GM19467 (cell line): ENCODE measurements around the gene HIRIP3.
"Not testable (repeated sequence)": the region's sequence is repeated elsewhere in the genome, so short reads cannot be mapped to it uniquely, and the experiment has no call there.

ENCODE experiments used
- ATAC-seq: cut with Tn5 transposase; IDR thresholded peaks from one replicate; pipeline ENCODE4 v1.9.1; 2021; ENCODE audit warnings: mild to moderate bottlenecking, moderate library complexity; ENCODE audit not compliant: unreplicated experiment

The HIRIP3 gene

DNA sequence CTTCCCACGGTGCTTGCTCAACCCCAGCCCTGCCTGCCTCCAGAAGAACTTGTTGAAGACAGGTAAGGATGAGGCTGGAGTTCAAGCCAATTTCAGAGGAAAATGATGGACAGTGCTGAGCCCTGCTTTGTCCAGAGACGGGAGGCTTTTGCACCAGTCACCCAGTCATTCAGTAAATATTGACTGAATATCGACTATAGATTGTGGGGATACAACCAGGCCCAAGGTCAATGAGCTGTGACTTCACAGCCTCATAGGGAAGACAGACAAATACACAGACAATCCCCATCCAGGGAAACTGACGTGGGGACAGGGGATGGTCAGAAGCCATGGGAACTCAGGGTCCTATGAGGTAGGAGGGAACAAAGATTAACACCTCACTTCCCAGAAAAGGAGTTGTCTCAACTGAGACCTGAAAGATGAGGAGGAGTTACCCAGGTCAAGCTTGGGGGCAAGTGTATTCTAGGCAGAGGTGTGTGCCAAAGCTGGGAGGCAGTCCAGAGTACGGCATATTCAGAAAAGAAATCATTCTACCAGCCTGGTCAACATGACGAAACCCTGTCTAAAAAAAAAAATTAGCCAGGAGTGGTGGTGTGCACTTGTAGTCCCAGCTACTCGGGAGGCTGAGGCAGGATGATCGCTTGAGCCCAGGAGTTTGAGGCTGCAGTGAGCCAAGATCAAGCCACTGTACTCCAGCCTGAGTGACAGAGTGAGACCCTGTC, 21.3 kb upstream of the HIRIP3 start:
- ATAC-seq, result no peak

DNA sequence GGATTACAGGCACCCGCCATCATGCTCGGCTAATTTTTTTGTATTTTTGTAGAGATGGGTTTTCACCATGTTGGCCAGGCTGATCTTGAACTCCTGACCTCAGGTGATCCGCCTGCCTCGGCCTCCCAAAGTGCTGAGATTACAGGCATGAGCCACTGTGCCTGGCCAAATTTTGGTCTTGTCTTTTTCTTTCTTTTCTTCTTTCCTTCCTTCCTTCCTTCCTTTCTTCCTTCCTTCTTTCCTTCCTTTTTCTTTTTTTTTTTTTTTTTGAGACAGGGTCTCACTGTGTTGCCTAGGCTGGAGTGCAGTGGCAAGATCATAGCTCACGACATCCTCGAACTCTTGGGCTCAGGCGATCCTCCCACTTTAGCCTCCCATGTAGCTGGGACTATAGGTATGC, 20.0 kb upstream of the HIRIP3 start:
- ATAC-seq, result not testable (repeated sequence)

DNA sequence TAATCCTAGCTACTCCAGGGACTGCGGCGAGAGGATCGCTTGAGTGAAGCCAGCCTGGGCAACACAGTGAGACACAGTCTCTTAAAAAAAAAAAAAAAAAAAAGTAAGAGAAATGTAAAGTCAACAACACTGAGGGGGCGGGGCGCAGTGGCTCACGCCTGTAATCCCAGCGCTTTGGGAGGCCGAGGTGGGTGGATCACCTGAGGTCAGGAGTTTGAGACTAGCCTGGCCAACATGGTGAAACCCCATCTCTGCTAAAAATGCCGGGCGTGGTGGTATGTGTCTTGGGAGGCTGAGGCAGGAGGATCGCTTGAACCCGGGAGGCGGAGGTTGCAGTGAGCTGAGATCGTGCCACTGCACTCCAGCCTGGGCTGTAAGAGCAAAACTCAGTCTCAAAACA, 17.2 kb upstream of the HIRIP3 start:
- ATAC-seq, result not testable (repeated sequence)

DNA sequence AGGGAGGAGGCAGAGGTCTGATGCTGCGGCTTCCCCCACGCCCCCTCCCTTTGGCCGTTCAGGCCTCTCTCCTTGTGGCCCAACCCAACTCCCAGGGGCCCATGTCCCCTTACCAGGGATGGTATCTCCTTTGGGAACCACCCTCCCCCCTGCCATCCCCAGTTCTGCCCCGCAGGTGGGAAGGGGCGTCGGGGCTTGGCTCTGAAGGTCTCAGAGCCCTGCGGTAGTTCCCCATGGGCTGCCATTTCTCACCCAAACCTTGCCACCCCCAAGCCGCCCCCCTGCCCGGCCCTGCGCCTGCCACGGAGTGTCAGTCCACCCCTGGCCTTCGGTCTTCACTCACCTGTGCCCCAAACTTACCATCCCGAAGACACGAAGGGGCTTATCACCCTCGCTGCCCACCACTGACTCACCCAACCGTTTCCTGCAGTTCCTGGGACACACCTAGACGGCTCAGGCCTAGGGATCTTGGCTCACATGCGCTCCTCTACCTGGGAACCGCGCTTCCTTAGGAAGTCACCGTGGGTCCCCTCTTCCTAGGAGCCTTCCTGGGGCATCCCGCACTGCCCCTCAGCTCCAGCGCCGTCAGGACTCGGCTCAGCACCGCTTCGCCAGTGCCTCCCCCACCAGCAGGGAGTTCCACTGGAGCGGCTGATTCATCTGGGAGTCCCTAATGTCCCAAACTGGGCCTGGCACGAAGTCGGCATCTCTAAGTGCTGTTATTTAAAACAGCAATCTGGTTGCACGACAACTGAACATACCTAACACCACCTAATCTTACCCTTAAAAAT, 16.5 kb upstream of the HIRIP3 start:
- no peak for ATAC-seq

DNA sequence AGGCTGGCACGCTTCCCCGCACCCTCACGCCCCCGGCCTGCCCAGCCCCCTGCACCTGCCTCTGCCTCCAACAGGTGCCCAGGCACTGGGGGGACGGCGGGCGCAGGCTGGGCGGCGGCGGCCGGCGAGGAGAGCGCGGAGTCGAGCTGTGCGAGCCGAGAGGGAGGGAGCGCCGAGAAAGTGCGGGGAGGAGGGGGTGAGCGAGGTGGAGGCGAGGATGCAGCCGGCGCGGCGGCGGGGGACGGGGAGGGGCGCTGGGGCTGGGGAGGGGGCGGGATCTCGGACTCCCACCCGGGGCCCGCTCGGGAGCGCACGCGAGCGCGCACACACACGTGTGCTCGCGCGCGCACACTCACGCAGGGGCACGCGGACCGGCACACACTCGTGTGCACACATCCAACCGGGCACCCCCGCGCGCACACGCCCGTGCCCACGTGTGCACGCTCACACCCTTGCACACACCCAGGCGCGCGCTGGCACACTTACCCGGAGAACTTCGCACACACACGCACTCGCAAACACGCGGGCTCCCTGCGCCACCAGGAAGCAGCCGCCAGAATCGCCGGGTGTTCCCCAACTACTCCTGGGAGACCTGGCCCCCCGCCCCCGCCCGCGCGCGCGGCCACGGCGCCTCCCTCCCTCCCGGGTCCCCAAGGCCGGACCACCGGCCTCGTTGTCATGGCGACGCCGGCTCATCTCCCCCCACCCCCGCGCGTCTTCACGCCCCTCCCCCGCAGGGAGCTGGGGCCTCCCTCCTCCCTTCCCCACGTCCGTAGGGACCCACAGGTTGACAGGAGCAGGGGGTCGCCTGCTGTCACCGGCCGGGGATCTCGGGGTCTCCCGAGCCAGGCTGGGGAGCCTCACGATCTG, 15.7 kb upstream of the HIRIP3 start, which contains the start of gene DOC2A:
DOC2A (minus strand) TSS at position 184 of the 870 bp plus-strand sequence. CDS start 805 bp downstream, outside the sequence.
- ATAC-seq, result no peak

DNA sequence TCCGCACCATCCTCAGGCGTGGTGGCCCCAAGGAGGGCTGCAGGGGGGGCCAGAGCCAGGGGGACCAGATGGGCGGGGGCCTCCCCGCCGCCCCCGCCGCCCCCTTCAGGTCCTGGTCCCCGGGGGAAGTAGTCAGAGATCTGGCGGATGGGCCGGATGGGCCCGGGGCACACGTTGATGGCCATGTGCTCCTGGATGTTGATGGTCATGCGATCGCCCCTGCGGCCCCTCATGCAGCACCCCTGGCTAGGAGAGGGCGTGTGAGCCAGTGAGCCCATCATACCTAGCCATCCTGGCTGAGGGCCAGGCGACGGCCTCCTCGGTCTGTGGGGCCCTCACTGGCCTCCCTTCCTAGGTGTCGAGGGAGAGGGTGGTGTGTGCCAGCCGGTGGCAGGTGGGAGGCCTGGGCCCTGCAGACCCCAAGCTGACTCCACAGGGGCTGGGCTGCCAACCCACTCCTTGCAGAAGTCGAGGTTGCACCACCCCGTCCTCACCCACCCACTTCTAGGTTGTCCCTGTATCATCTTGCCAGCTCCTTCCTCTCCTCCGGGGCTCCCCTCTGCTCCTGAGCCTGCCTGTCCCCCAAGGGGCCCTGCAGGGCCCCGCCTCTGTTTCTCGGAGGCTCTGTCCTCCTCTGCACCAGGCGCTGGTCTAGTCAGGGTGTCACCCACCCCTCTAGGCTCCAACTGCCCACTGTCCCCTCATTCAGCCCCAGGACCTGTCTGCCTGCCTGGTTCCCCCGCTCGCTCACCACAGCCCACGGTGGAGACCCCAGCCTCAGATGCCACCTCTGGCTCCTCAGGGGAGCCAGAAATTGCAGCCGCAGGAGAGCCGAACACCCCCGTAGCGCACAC, 14.8 kb upstream of the HIRIP3 start:
- ATAC-seq, result no peak

DNA sequence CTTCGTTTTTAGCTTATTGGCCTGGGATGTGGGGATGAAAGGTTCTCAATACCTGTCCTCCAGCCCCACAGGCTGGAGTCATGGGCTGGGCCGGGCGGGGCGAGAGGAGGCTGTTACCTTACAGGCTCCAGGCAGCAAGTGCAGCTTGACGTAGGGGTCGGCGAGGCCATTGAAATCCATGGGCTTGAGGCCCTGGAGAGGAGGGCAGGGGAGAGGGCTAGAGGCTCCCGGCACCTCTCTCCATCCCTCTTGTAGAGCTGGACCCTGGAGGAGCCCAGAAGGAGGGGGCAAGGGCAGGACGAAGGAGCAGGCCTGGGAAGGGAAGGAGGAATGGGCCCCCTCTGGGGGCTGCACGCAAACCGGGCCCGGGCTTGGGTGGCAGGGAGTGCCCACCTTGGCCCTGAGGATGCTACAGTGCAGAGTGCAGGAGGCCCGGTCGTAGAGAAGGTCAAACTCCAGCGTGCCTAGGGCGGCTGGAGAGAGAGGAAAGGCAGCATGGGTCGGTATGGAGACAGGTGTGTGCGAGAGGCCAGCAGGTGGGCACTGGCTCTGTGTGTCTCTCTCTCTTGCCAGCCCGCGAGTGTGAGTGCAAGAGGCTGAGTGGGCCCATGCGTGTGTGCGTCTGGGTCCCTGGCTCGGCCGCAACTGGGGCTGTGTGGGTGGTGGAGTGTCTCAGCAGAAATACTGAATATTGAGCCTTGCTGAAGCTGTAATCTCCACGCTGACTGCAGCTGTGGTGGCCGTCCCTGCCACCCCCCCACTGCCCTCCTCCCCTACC, 13.9 kb upstream of the HIRIP3 start:
- ATAC-seq, result no peak

DNA sequence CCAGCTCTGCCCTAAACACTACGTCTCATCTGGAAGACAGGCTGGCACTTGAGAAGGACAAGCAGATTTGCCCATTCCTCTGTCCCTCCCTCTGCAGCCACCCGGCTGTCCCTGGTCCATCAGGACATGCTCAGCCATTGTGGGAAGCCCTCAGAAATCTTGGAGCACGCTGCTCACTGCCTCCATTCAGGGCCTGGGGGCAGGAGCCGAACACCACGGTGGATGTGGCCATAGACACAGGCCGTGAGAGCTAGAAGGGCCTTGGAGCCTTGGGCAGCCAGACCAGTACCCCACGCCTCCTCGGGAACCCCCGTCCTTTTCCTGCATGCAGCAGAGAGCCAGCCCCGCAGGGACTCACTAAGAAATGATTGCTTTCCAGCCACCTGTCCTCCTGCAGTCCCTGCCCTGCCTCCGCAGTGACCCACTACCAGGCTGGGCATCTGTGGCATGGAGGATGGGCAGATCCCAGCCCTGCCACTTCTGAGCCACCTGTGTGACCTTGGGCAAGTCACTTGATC, 12.0 kb upstream of the HIRIP3 start:
- no peak for ATAC-seq

DNA sequence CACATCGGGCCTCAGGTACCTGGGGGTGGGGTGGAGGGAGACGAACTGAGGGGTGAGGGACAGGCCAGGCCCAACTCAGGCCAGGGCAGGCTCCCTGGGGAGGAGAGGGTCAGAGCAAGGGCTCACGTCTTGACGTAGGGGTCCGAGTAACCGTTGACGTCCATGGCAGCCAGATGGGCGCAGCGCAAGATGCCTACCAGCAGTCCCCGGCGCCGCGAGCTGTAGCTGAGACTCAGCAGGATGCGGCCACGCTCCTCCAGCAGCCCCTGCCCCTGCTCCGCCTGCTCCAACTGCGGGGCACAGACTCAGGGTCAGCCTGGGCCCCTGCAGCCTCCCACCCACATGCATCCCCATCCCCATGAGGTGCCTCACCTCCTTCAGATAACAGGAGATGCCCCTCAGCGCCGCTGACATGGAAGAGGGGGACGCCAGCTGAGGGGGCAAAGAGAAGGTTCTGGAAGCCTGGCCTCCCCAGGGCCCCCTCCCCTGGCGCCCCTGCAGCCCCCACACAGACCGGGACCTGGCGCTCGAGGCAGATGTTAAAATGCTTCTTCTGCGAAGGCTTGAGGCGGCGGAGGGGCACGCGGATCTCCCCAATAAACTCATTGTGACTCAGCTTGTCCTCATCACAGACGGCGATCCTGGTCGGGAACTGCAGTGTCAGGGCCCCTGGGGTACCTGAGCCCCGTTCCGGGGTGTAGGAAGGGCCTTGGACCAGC, 11.4 kb upstream of the HIRIP3 start:
- ATAC-seq, result no peak

DNA sequence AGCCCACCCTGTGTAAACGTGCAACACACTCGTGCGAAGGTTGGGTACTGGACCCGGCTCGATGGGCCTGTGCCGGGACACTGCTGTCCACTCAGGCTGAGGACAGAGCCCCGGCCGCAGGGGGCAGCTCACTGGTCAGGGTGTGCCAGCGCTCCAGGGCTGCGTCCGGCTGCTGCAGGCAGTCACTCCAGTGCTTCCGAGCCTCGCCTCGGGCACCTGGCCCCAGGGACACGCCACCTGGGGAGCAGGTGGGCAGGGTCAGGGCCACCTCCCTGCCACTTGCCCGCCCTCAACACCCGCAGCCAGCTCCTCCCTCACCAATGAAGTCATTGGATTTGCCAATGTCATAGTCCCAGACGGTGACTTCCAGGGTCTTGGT, 10.7 kb upstream of the HIRIP3 start:
- ATAC-seq, result no peak

DNA sequence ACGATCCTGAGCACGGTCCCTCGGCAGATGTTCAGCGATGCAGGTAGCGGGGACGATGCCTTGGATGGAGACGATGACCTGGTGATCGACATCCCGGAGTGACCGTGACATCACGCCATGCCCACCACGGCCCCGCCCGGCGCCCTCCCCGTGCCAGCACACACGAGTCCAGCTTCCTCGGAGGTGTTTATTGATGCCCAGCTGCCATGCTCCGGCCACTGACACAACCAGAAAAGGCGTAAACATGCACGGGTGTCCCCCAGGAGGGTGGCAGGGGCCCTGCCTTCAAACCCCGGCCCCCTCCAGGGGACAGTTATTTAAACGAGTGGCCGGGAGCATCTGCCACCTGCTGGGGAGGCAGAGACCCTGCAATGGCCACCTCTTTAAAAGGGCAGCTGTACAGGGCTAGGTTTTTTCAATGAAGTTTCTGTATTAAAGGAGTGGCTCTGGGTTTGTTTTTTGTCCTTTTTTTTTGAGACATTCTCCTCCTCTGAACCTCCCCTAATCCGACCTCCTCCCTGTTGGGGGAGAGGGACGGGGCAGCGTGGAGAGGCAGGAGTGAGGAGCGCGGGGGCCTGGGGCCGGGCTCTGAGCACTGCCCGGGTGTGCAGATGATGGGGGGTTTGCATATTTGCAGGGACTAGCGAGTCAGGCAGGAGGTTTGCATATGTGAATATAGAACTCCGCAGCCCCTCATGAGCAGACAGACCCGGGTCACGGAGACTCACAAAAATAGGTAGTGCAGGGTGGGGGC, 10.1 kb upstream of the HIRIP3 start:
- ATAC-seq, result no peak

DNA sequence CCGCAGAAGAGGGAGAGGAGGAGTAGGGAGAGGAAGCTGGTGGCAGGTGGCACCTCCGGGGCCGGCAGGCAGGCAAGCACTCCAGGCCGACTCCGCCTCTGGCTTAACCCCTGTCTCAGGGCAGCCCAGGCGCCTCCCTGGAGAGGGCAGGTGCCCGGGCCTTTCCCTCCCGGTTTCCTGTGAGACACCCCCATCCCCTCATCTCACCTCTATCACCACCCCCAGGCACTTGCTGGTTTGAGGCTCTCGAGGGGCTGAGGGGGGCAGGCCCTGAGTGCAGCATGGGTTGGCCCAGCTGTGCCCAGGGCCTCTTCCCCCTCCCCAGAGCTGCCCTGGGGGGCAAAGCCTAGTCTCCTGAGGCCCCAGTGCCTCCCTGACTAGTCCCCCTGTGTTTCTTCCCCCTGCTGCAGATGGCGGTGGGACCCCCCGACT, 9.4 kb upstream of the HIRIP3 start:
- no peak for ATAC-seq

DNA sequence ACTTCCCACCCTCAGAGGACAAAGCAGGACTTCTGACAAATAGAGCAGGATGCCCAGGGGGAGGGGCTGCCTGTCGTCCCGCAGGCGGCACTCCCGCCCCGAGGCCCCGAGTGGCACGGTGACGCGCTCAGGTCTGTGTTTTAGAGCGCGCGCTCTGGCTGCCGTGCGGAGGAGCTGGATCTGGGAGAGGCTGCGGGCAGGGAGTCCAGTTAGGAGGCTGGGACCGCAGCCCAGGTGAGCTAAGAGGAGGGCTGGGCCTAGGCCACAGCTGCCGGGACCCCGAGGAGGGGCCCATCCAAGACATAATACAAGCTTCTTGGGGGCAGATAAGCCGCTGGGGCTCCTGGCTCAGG, 9.0 kb upstream of the HIRIP3 start:
- no peak for ATAC-seq

DNA sequence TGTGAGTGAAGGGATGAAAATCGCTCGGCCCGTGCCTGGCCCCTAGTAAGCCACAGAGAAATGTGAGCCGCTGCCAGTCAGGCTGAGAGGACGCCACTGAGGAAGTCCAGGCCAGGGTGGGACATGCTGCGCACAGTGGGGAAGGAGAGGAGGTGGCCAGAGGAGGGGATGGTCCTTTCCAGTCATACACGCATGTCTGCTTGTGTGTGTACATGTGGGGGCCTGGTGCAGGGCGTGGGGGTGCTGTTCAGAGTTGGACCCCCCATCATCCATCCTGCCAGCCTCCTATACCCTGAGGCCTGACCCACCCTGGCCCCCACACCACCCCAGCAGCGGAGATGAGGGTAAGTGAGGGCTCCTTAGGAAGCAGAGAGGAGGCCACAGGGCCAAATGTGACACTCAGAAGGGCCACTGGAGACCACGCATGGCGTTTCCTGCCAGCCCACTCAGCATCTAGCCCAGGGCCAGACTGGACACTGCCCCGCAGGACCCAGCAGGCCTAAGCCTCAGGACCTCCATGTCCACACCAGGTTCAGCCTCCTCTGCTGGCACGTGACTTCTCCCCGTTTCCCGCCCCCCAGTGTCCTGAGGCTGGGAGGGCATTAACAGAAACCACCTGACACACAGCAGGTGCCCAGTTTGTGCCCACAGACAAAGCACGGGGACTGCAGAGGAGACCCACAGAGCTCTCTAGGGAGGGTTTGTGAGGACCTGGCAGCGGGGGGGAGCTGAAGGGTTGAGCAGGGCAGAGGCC, 8.4 kb upstream of the HIRIP3 start:
- no peak for ATAC-seq

DNA sequence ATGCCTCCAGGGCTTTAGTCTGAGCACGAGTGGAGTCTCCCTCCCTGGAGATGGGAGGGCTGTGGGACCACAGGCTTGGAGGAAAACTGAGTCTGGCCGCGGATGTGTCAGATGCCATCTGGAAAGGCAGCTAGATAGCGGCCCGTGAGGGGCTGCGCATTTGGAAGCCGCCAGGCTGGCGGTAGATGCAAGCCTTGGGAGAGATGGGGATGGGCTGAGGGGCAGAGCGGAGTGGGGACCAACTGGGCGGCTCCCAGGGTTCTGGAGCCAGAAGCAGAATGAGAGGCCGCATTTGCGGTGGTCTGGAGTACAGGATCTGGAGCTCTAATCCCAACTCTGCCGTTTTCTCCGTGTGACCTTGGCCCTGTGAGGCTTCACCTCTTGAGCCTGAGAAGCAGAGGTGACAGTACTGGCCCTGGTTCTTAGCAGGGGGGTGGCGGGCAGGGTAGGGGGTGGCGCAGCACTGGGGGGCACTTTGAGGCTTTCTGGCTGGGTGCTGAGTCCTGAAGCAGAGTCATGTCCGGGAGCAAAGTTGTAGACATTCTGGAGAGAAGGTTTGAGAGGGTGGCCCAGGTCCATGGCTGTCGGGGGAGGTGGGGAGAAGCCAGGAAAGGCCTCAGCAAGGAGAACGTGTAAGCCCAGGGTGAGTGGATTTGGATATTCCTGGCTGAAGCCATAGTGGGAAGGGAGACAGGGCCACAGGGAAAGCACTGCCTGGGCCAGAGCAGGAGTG, 7.4 kb upstream of the HIRIP3 start:
- ATAC-seq, result no peak

DNA sequence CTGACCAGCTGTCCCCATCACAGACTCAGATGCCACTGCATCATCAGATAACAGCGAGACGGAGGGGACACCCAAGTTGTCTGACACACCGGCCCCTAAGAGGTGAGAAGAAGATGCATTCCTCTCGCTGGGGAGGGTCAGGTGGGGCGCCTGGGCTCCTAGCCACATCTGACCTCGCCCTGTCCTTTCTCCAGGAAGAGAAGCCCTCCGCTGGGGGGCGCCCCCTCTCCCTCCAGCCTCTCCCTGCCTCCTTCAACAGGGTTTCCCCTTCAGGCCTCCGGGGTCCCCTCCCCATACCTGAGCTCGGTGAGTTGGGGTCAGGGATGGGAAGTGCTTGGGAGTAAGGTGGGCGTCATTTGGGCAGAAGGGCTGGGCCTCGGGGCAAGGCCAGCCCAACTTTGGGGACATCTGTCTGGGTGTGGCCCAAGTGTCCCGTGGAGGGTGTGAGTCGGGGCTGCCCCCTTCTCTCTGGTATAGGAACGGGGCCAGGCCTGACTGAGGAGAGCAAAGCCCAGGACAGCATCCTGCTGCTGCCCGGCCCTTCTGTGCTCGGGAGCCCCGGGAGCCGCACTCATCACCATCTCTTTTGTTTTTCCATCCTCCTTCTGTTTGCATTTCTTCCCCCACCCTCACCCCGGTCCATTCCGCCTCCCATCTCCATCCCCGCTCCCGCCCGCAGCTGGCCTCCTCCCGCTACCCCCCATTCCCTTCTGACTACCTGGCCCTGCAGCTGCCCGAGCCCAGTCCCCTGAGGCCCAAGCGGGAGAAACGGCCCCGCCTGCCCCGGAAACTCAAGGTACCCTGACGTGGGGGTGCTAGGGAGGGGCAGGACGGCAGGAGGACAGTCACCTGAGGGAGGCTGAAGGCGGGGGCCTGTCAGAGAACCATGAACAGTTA, 5.6 kb upstream of the HIRIP3 start:
- ATAC-seq, result no peak
